Spleen (tissue), 11 donors: ENCODE results near the gene C5orf15. TPM values are rescaled to one million over a fixed set of nuclear protein-coding genes. Genes with fewer than 3 reads are reported as not detected.
"Not testable (repeated sequence)": the region's sequence is repeated elsewhere in the genome, so short reads cannot be mapped to it uniquely, and the experiment has no call there.

Experiments used
- DNase-seq: peaks from one replicate; pipeline ENCODE4 v3.0.0-alpha.2; 2020
- H3K27ac ChIP-seq, 8 donors: fragments of 200-600 bp; sonication (generic) in 7 of 8; 1 replicate in 4 of 8; 2 replicates in 4 of 8; pipeline versions ENCODE4 v1.5.0 to v1.8.0; 2016 to 2021; ENCODE audit warnings: inconsistent platforms in 4 of 8, mild to moderate bottlenecking in 4 of 8, moderate library complexity in 1 of 8
- H3K27me3 ChIP-seq, 7 donors: fragments of 200-600 bp; sonication (generic) in 6 of 7; replicated peaks in 1 of 7; 1 replicate in 4 of 7; 2 replicates in 3 of 7; pipeline versions ENCODE4 v1.5.0 to v1.8.0; 2016 to 2021; ENCODE audit warnings: inconsistent platforms in 3 of 7, mild to moderate bottlenecking in 1 of 7
- H3K36me3 ChIP-seq, 6 donors: fragments of 200-600 bp; sonication (generic) in 5 of 6; 1 replicate in 4 of 6; 2 replicates in 2 of 6; pipeline versions ENCODE4 v1.5.0 to v1.8.0; 2016 to 2021; ENCODE audit warnings: inconsistent platforms in 2 of 6
- H3K4me1 ChIP-seq, 6 donors: fragments of 200-600 bp; sonication (generic) in 5 of 6; 1 replicate in 3 of 6; 2 replicates in 3 of 6; pipeline versions ENCODE4 v1.5.0 to v1.8.0; 2016 to 2021; ENCODE audit warnings: inconsistent platforms in 3 of 6
- H3K4me3 ChIP-seq, 8 donors: fragments of 200-600 bp; sonication (generic) in 7 of 8; 1 replicate in 4 of 8; 2 replicates in 4 of 8; pipeline versions ENCODE4 v1.5.0 to v1.8.0; 2016 to 2021; ENCODE audit warnings: inconsistent platforms in 4 of 8, mild to moderate bottlenecking in 4 of 8, moderate library complexity in 2 of 8
- H3K9me3 ChIP-seq, 8 donors: fragments of 200-600 bp; sonication (generic) in 7 of 8; 1 replicate in 4 of 8; 2 replicates in 4 of 8; pipeline versions ENCODE4 v1.5.0 to v1.8.0; 2016 to 2021; ENCODE audit warnings: inconsistent platforms in 4 of 8
- CTCF ChIP-seq, 11 experiments: fragments of 200-600 bp in 7 of 11; fragments of 450-650 bp in 4 of 11; sonication (generic) in 4 of 11; IDR thresholded peaks in 8 of 11; conservative IDR thresholded peaks in 3 of 11; 1 replicate in 7 of 11; 2 replicates in 4 of 11; pipeline versions ENCODE4 v1.4.0 to v1.8.0; 2016 to 2021; ENCODE audit warnings: antibody characterized with exemption in 11 of 11, inconsistent platforms in 4 of 11, mild to moderate bottlenecking in 1 of 11
- POLR2A ChIP-seq, 3 donors: fragments of 450-650 bp; IDR thresholded peaks; one replicate each; pipeline ENCODE4 v1.5.1; 2017; ENCODE audit warnings: antibody characterized with exemption in 3 of 3, mild to moderate bottlenecking in 1 of 3
- POLR2AphosphoS5 ChIP-seq, 3 donors: sonication (generic); formaldehyde crosslinking; IDR thresholded peaks; one replicate each; pipeline ENCODE4 v1.5.1; 2017; ENCODE audit warnings: antibody characterized with exemption in 3 of 3
- WGBS, 5 donors: extraction: QIAGEN DNeasy Blood & Tissue Kit in 3 of 5; methylation state at CpG; one replicate each; pipeline versions ENCODE4 v1.1.5 to v1.1.7; 2013 to 2018; 5-methylcytosine and 5-hydroxymethylcytosine counted together
- intact Hi-C: fragments of 100-400 bp; cut with DNase I; formaldehyde crosslinking; loops from one replicate; pipeline ENCODE4 v1.15.0; 2023; ENCODE audit warnings: low total_unique reads
- polyA plus RNA-seq, 3 donors: library from polyadenylated mRNA; stranded (reverse); fragments of 200-250 nt; gene quantifications; one replicate each; pipeline ENCODE4 v1.2.1, GENCODE V29; 2013
- total RNA-seq, 7 donors: library from RNA; depleted of rRNA in 3 of 7; stranded (reverse); fragments of >200 nt in 3 of 7; fragmentation: NEBNext Ultra II Directional in 4 of 7; extraction: Animal tissue kit (Norgen Biotek cat#: 25700) in 4 of 7; gene quantifications; one replicate each; pipeline versions ENCODE4 v1.1.0 to v1.2.1, GENCODE V29; 2016 to 2021
- donor health status: healthy with polysubstance abuse.
- donor health status: DM: no; HTN: no; CAD: no; lungs with moderate emphysema.
- donor health status: DM: no; HTN: no; CAD: no.
- donor health status: Bipolar disorder and iron deficiency.
- donor health status: healthy.
- donor health status: DM: no; HTN: no; CAD: no.
- donor health status: DM: yes; HTN: yes; CAD: no.

The C5orf15 gene
- total and polyA plus RNA-seq, 10 donors = 25.4 to 49.6 (median 28.5) TPM

DNA sequence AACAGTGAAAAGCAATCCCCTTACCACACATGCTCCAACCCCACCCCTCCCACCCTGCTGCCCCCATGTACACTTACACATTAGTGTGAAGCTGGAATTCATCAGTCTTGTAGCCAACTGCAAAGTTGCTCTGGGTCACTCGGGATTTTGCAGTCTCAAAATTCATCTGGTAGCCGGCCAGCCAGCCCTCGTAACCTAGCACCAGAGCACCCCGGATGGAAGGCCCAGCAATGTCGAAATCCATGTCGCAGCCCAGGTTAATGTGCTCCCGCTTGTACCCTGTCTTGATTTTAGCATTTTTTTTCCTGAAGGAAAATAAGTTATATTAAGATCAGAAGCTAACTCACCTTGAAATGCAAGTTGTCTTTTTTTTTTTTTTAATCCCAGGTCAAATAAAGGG lies 12.2 kb upstream of the C5orf15 start:
- intact Hi-C loops = no loop called here
- WGBS, 5 donors = 84 to 96% (median 95%) methylated on average over 7 of the region's 7 CpGs
- H3K36me3 ChIP-seq = peaks cover 0 to 98% (median 56%) of the 10 kb centered on the region in 6 donors

GRCh38 chr5:133978943-133979342 lies 10.5 kb upstream of the C5orf15 start:
- Histone ChIP-seq H3K4me1 (peaks cover 0 to 3% (median 0%) of the 10 kb centered on the region in 6 donors), H3K4me3 (no peak overlapping the region), H3K27ac (no peak overlapping the region), H3K27me3 (no peaks in the 10 kb centered on the region), H3K9me3 (no peaks in the 10 kb centered on the region), H3K36me3 (peaks cover 0 to 98% (median 63%) of the 10 kb centered on the region in 6 donors)
- TF ChIP-seq CTCF (IDR thresholded peaks at IDR 0.05 in 8 of 11, conservative IDR thresholded peaks at IDR 0.05 in 3 of 11) (no peak), POLR2AphosphoS5 (IDR thresholded peaks at IDR 0.05) (no peak), POLR2A (IDR thresholded peaks at IDR 0.05) (no peak)
- no peak for DNase-seq
- intact Hi-C loops = no loop called here
- WGBS, 5 donors = 72 to 94% (median 88%) methylated on average over 3 of the region's 3 CpGs

More for the DNA sequence above, 12.2 kb upstream of the C5orf15 start:
- Histone ChIP-seq H3K4me3 (no peak overlapping the region), H3K4me1 (peaks cover 0 to 3% (median 0%) of the 10 kb centered on the region in 6 donors), H3K27me3 (no peaks in the 10 kb centered on the region), H3K9me3 (no peaks in the 10 kb centered on the region), H3K27ac (no peak overlapping the region)
- no peak for TF ChIP-seq CTCF (IDR thresholded peaks at IDR 0.05 in 8 of 11, conservative IDR thresholded peaks at IDR 0.05 in 3 of 11)
- TF ChIP-seq POLR2A (IDR thresholded peaks at IDR 0.05) = no peak
- TF ChIP-seq POLR2AphosphoS5 (IDR thresholded peaks at IDR 0.05) = no peak
- no peak for DNase-seq

- no peaks in the 10 kb centered on the region for H3K27me3 ChIP-seq
- peaks cover 0 to 98% (median 67%) of the 10 kb centered on the region in 6 donors for H3K36me3 ChIP-seq
- intact Hi-C loops = no loop called here
- DNase-seq = no peak
- H3K27ac ChIP-seq = no peak overlapping the region
- TF ChIP-seq CTCF (IDR thresholded peaks at IDR 0.05 in 8 of 11, conservative IDR thresholded peaks at IDR 0.05 in 3 of 11) (no peak), POLR2A (IDR thresholded peaks at IDR 0.05) (no peak), POLR2AphosphoS5 (IDR thresholded peaks at IDR 0.05) (no peak)
- no peak overlapping the region for H3K4me3 ChIP-seq
- H3K4me1 ChIP-seq = peaks cover 0 to 3% (median 0%) of the 10 kb centered on the region in 6 donors
- H3K9me3 ChIP-seq = no peaks in the 10 kb centered on the region
- WGBS, 5 donors = 51 to 66% (median 63%) methylated on average over 1 of the region's 1 CpG
These were observed 9.4 kb upstream of the C5orf15 start for GRCh38 chr5:133977858-133978257.

- DNase-seq = no peak
- intact Hi-C loops = no loop called here
These were observed 8.8 kb upstream of the C5orf15 start for GRCh38 chr5:133977161-133977787.

DNA sequence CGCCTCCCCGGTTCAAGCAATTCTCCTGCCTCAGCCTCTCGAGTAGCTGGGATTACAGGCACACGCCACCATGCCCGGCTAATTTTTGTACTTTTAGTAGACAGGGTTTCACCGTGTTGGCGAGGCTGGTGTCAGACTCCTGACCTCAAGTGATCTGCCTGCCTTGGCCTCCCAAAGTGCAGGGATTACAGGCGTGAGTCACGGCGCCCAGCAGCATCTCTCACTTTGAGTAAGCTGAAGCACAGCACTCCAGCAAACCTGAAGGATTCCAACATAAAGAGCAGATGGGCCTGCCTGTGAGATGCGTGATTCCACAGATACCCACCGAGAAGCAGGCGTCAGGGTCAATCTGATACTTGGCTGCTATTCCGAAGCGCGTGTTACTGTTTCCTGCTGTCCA lies 7.1 kb upstream of the C5orf15 start:
- H3K4me3 ChIP-seq, H3K27ac ChIP-seq, H3K27me3 ChIP-seq, H3K4me1 ChIP-seq, H3K9me3 ChIP-seq, intact Hi-C loops, DNase-seq: not testable (repeated sequence)
- 87 to 98% (median 95%) methylated on average over 16 of the region's 16 CpGs for WGBS, 5 donors
- peaks cover 0 to 96% (median 61%) of the 10 kb centered on the region in 6 donors for H3K36me3 ChIP-seq

More at GRCh38 chr5:133977161-133977787, 8.8 kb upstream of the C5orf15 start:
- TF ChIP-seq POLR2A (IDR thresholded peaks at IDR 0.05) (no peak), CTCF (IDR thresholded peaks at IDR 0.05 in 8 of 11, conservative IDR thresholded peaks at IDR 0.05 in 3 of 11) (no peak), POLR2AphosphoS5 (IDR thresholded peaks at IDR 0.05) (no peak)
- no peaks in the 10 kb centered on the region for H3K27me3 ChIP-seq
- 70 to 87% (median 85%) methylated on average over 5 of the region's 5 CpGs for WGBS, 5 donors
- H3K27ac ChIP-seq = no peak overlapping the region
- H3K9me3 ChIP-seq = no peaks in the 10 kb centered on the region
- H3K4me3 ChIP-seq = no peak overlapping the region
- peaks cover 0 to 3% (median 0%) of the 10 kb centered on the region in 6 donors for H3K4me1 ChIP-seq
- H3K36me3 ChIP-seq = peaks cover 0 to 98% (median 66%) of the 10 kb centered on the region in 6 donors
